ENCODE measurements around the gene INO80B.

- TF ChIP-seq CTCF (IDR thresholded peaks at IDR 0.05) (no peak), POLR2A (IDR thresholded peaks at IDR 0.05) (no peak)
Observed at GRCh38 chr2:74457129-74457548, 2.3 kb downstream of the INO80B start.
